Keratinocyte (primary cell): ENCODE data around the gene POU5F2. TPM values are rescaled to one million over a fixed set of nuclear protein-coding genes. Genes with fewer than 3 reads are reported as not detected.

Experiments
- DNase-seq: peaks from one replicate; pipeline ENCODE4 v3.0.0-alpha.2; 2011; ENCODE audit warnings: low read depth, missing footprints, low spot score
- FAIRE-seq: peaks from 2 replicates; lab custom pipeline; 2011; peaks lifted over from hg19 to GRCh38; lab: Jason Lieb, UNC
- H2AFZ ChIP-seq: 2 replicates; pipeline ENCODE4 v1.6.0; 2012; ENCODE audit warnings: low read length, control low read depth, inconsistent platforms; ENCODE audit not compliant: control insufficient read depth
- H3K27ac ChIP-seq: 2 replicates; pipeline ENCODE4 v1.5.1; 2011; ENCODE audit warnings: low read length; ENCODE audit not compliant: control insufficient read depth, insufficient read depth
- H3K27me3 ChIP-seq: 3 replicates; pipeline ENCODE4 v1.6.0; 2011; ENCODE audit warnings: low read length; ENCODE audit not compliant: control insufficient read depth, insufficient read depth; ENCODE audit errors: extremely low read depth
- H3K36me3 ChIP-seq, 2 experiments: 2 replicates in 1 of 2; 3 replicates in 1 of 2; pipeline ENCODE4 v1.5.1; 2011; ENCODE audit warnings: low read length in 2 of 2, mild to moderate bottlenecking in 1 of 2; ENCODE audit not compliant: control insufficient read depth in 2 of 2, insufficient read depth in 2 of 2; ENCODE audit errors: extremely low read depth in 1 of 2
- H3K4me1 ChIP-seq: 3 replicates; pipeline ENCODE4 v1.5.1; 2011; ENCODE audit warnings: low read length; ENCODE audit not compliant: control insufficient read depth, insufficient read depth; ENCODE audit errors: extremely low read depth
- H3K4me2 ChIP-seq: 3 replicates; pipeline ENCODE4 v1.6.0; 2011; ENCODE audit warnings: low read depth, low read length; ENCODE audit not compliant: control insufficient read depth, insufficient read depth; ENCODE audit errors: extremely low read depth
- H3K4me3 ChIP-seq, 3 experiments: fragments of 200-600 bp in 1 of 3; sonication (generic) in 1 of 3; 2 replicates in 2 of 3; 3 replicates in 1 of 3; pipeline ENCODE4 v1.5.1; 2011 to 2016; ENCODE audit warnings: low read length in 3 of 3, mild to moderate bottlenecking in 3 of 3, control low read depth in 2 of 3, inconsistent platforms in 1 of 3, low read depth in 1 of 3, mixed read lengths in 1 of 3, mixed run types in 1 of 3, moderate library complexity in 1 of 3; ENCODE audit not compliant: control insufficient read depth in 2 of 3, insufficient read depth in 2 of 3; ENCODE audit errors: extremely low read depth in 1 of 3
- H3K79me2 ChIP-seq: 2 replicates; pipeline ENCODE4 v1.6.0; 2012; ENCODE audit warnings: low read length; ENCODE audit not compliant: control insufficient read depth, insufficient read depth
- H3K9ac ChIP-seq: 3 replicates; pipeline ENCODE4 v1.6.0; 2011; ENCODE audit warnings: low read length; ENCODE audit not compliant: control insufficient read depth, insufficient read depth; ENCODE audit errors: extremely low read depth
- H3K9me1 ChIP-seq: 3 replicates; pipeline ENCODE4 v1.6.0; 2011; ENCODE audit warnings: low read length; ENCODE audit not compliant: control insufficient read depth, insufficient read depth; ENCODE audit errors: extremely low read depth
- H3K9me3 ChIP-seq: 2 replicates; pipeline ENCODE4 v1.5.1; 2012; ENCODE audit warnings: low read depth, low read length; ENCODE audit not compliant: control insufficient read depth
- H4K20me1 ChIP-seq: 3 replicates; pipeline ENCODE4 v1.6.0; 2011; ENCODE audit warnings: low read length; ENCODE audit not compliant: control insufficient read depth, insufficient read depth; ENCODE audit errors: extremely low read depth
- CTCF ChIP-seq, 3 experiments: IDR thresholded peaks in 1 of 3; conservative IDR thresholded peaks in 1 of 3; optimal IDR thresholded peaks in 1 of 3; 2 replicates in 2 of 3; 3 replicates in 1 of 3; pipeline versions ENCODE3 to v1.5.1; 2011; ENCODE audit warnings: low read length in 3 of 3, mild to moderate bottlenecking in 3 of 3, moderate library complexity in 2 of 3, control low read depth in 1 of 3, inconsistent platforms in 1 of 3; ENCODE audit not compliant: insufficient read depth in 2 of 3; ENCODE audit errors: extremely low read depth in 1 of 3
- EZH2 ChIP-seq: IDR thresholded peaks from one replicate; pipeline ENCODE4 v1.6.1; 2012; ENCODE audit warnings: inconsistent platforms, mild to moderate bottlenecking, low read length, moderate library complexity
- dilution Hi-C: fragments of 300-500 bp; cut with MboI; formaldehyde crosslinking; loops from one replicate; pipeline ENCODE4 v1.7.0; 2020; ENCODE audit warnings: low sequenced_read_pairs; ENCODE audit not compliant: extremely low pct_ligation_motif_present
- polyA plus RNA-seq, 5 experiments: library from polyadenylated mRNA; depleted of rRNA in 3 of 5; stranded (reverse) in 3 of 5; stranded (forward) in 1 of 5; unstranded in 1 of 5; fragments of >200 nt; gene quantifications; 1 replicate in 1 of 5; 2 replicates in 3 of 5; 3 replicates in 1 of 5; pipeline versions ENCODE4 v1.2.1 to v1.2.3, GENCODE V29; 2011 to 2012; ENCODE audit warnings: missing spikeins in 2 of 5, low read depth in 1 of 5, low replicate concordance in 1 of 5

The POU5F2 gene
- polyA plus RNA-seq, 1 donor (not counting 4 experiments of a cell fraction or from before 2014, with no cell fraction given): 0.09 TPM

- Histone ChIP-seq H3K9me1 (no peaks in the 10 kb centered on the region), H2AFZ (no peak overlapping the region), H3K27ac (no peak overlapping the region), H3K9ac (no peak overlapping the region), H3K4me1 (no peaks in the 10 kb centered on the region), H3K36me3 (no peaks in the 10 kb centered on the region), H4K20me1 (no peaks in the 10 kb centered on the region), H3K79me2 (no peaks in the 10 kb centered on the region), H3K27me3 (no peaks in the 10 kb centered on the region), H3K4me3 (no peak overlapping the region), H3K4me2 (no peak overlapping the region), H3K9me3 (no peaks in the 10 kb centered on the region)
- DNase-seq (no peak), FAIRE-seq (no peak)
- no peak for TF ChIP-seq CTCF (optimal IDR thresholded peaks at IDR 0.05 in 1 of 3, IDR thresholded peaks at IDR 0.05 in 1 of 3, conservative IDR thresholded peaks at IDR 0.05 in 1 of 3; ENCODE audit: extremely low read depth in 1 of 3, insufficient read depth in 2 of 3, low read length in 3 of 3)
- TF ChIP-seq EZH2: no peak
- dilution Hi-C loops: no loop called here
Observed at GRCh38 chr5:93722588-93722987, 18.8 kb downstream of the POU5F2 start.

GRCh38 chr5:93721511-93721910, 19.9 kb downstream of the POU5F2 start:
- no peaks in the 10 kb centered on the region for H3K79me2 ChIP-seq

More at GRCh38 chr5:93721511-93721910, 19.9 kb downstream of the POU5F2 start:
- Histone ChIP-seq H3K9me3 (no peaks in the 10 kb centered on the region), H3K27me3 (no peaks in the 10 kb centered on the region), H3K9me1 (no peaks in the 10 kb centered on the region), H3K36me3 (no peaks in the 10 kb centered on the region), H3K4me1 (no peaks in the 10 kb centered on the region), H3K27ac (no peak overlapping the region), H3K4me3 (no peak overlapping the region), H3K4me2 (no peak overlapping the region), H4K20me1 (no peaks in the 10 kb centered on the region), H2AFZ (no peak overlapping the region), H3K9ac (no peak overlapping the region)
- DNase-seq (no peak), FAIRE-seq (no peak)
- TF ChIP-seq EZH2 (no peak), CTCF (optimal IDR thresholded peaks at IDR 0.05 in 1 of 3, IDR thresholded peaks at IDR 0.05 in 1 of 3, conservative IDR thresholded peaks at IDR 0.05 in 1 of 3; ENCODE audit: extremely low read depth in 1 of 3, insufficient read depth in 2 of 3, low read length in 3 of 3) (no peak)
- dilution Hi-C loops: no loop called here
